ENCODE data around the gene TRPC4AP. TPM values are rescaled to one million over a fixed set of nuclear protein-coding genes. Genes with fewer than 3 reads are reported as not detected.

TRPC4AP gene
- total RNA-seq, 1 experiment from 2014 or later, result 48.6 TPM

DNA sequence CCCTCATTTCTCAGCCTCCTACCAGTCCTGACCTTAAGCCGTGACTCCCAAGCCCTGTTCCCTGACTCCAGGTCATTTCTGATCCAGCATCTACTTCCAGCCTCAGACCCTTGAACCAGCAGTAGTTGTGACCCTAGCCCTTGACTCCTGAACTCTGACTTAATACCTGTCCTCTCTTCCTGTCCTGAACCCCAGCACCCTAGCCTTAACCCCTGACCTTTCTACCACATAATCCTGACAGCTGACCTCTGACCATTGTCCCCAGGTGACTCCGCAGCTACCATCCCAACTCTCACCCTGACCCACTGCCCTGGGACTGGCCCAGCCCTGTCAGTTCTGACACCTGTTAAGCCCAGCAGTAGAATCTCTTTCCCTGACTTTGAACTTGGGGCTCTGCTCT lies 94.8 kb downstream of the TRPC4AP start:
- Histone ChIP-seq H3K4me2 (ENCODE audit: low read length) (no peak overlapping the region), H3K27me3 (ENCODE audit: insufficient read depth, low read length) (no peaks in the 10 kb centered on the region), H3K4me1 (ENCODE audit: control insufficient read depth in 1 of 2, insufficient read depth in 2 of 2, low read length in 2 of 2) (no peaks in the 10 kb centered on the region), H3K79me2 (ENCODE audit: insufficient read depth, low read length) (no peaks in the 10 kb centered on the region), H3K36me3 (ENCODE audit: control insufficient read depth in 1 of 2, insufficient read depth in 2 of 2, low read length in 2 of 2) (peaks cover 1 to 2% of the 10 kb centered on the region in 2 experiments; a peak in 2 of 4 replicates), H3K9me3 (ENCODE audit: control insufficient read depth in 1 of 2, insufficient read depth in 1 of 2, low read depth in 1 of 2, low read length in 2 of 2) (no peaks in the 10 kb centered on the region), H3K27ac (ENCODE audit: low read depth, low read length) (no peak overlapping the region), H3K4me3 (replicated peaks in 1 of 2; ENCODE audit: low read depth in 1 of 2, low read length in 2 of 2) (no peak overlapping the region), H3K9ac (ENCODE audit: low read length) (no peak overlapping the region), H2AFZ (ENCODE audit: low read depth, low read length, poor library complexity, severe bottlenecking) (no peak overlapping the region), H3K9me2 (ENCODE audit: insufficient read depth) (no peaks in the 10 kb centered on the region), H4K20me1 (ENCODE audit: insufficient read depth) (no peaks in the 10 kb centered on the region)
- RAD21 ChIA-PET (ENCODE audit: low non-redundant PET in 1 of 2, low total read pairs in 2 of 2, uncharacterized antibody in 2 of 2, unreplicated experiment in 2 of 2), result no interaction called here
- DNase-seq (ENCODE audit: low read depth, low spot score) (no peak), ATAC-seq (no peak)
- BruUV-seq (replicated peaks), result no TSS peak
- no peak for TF ChIP-seq FOSL1 (IDR thresholded peaks at IDR 0.05; ENCODE audit: low read depth)
- no peak for TF ChIP-seq JUND (IDR thresholded peaks at IDR 0.05)
- TF ChIP-seq RAD21 (IDR thresholded peaks at IDR 0.05; ENCODE audit: low read depth), result no peak
- TF ChIP-seq, protein P1, sequence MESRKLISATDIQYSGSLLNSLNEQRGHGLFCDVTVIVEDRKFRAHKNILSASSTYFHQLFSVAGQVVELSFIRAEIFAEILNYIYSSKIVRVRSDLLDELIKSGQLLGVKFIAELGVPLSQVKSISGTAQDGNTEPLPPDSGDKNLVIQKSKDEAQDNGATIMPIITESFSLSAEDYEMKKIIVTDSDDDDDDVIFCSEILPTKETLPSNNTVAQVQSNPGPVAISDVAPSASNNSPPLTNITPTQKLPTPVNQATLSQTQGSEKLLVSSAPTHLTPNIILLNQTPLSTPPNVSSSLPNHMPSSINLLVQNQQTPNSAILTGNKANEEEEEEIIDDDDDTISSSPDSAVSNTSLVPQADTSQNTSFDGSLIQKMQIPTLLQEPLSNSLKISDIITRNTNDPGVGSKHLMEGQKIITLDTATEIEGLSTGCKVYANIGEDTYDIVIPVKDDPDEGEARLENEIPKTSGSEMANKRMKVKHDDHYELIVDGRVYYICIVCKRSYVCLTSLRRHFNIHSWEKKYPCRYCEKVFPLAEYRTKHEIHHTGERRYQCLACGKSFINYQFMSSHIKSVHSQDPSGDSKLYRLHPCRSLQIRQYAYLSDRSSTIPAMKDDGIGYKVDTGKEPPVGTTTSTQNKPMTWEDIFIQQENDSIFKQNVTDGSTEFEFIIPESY (IDR thresholded peaks at IDR 0.05; ENCODE audit: extremely low read depth, insufficient replicate concordance, low read length), result no peak
- TF ChIP-seq TCF7L2 (IDR thresholded peaks at IDR 0.05; ENCODE audit: borderline replicate concordance, extremely low read depth, insufficient read depth, insufficient read length), result no peak
- intact Hi-C loops (cut with micrococcal nuclease), result no loop called here
- POLR2A ChIA-PET, result no interaction called here
- CTCF ChIA-PET, result interaction anchor here (1.0 kb wide), 2 partner anchors 31 to 124 kb away, joined by 3 read pairs; no protein-coding TSS in a partner anchor

DNA sequence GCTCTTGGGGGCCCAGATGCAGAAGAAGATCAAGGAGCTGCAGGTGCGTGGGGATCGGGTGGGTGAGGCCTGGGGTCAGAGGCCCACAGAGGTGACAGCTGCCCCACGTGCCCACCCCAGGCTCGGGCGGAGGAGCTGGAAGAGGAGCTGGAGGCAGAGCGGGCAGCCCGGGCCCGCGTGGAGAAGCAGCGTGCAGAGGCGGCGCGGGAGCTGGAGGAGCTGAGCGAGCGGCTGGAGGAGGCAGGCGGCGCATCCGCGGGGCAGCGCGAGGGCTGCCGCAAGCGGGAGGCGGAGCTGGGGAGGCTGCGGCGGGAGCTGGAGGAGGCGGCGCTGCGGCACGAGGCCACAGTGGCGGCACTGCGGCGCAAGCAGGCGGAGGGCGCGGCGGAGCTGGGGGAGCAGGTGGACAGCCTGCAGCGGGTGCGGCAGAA lies 95.5 kb downstream of the TRPC4AP start:
- no peak overlapping the region for H3K27ac ChIP-seq (ENCODE audit: low read depth, low read length)
- no peak overlapping the region for H3K4me2 ChIP-seq (ENCODE audit: low read length)
- H3K9me3 ChIP-seq (ENCODE audit: control insufficient read depth in 1 of 2, insufficient read depth in 1 of 2, low read depth in 1 of 2, low read length in 2 of 2), result no peaks in the 10 kb centered on the region
- H3K9ac ChIP-seq (ENCODE audit: low read length), result no peak overlapping the region
- CTCF ChIA-PET, result no interaction called here
- no peaks in the 10 kb centered on the region for H3K79me2 ChIP-seq (ENCODE audit: insufficient read depth, low read length)
- no peak for DNase-seq (ENCODE audit: low read depth, low spot score)
- RAD21 ChIA-PET (ENCODE audit: low non-redundant PET in 1 of 2, low total read pairs in 2 of 2, uncharacterized antibody in 2 of 2, unreplicated experiment in 2 of 2), result no interaction called here
- H4K20me1 ChIP-seq (ENCODE audit: insufficient read depth), result no peaks in the 10 kb centered on the region
- POLR2A ChIA-PET, result no interaction called here
- no peaks in the 10 kb centered on the region for H3K9me2 ChIP-seq (ENCODE audit: insufficient read depth)
- no peaks in the 10 kb centered on the region for H3K27me3 ChIP-seq (ENCODE audit: insufficient read depth, low read length)
- no peak overlapping the region for H3K4me3 ChIP-seq (replicated peaks in 1 of 2; ENCODE audit: low read depth in 1 of 2, low read length in 2 of 2)
- no peaks in the 10 kb centered on the region for H3K4me1 ChIP-seq (ENCODE audit: control insufficient read depth in 1 of 2, insufficient read depth in 2 of 2, low read length in 2 of 2)
- peaks cover 0 to 2% of the 10 kb centered on the region in 2 experiments; a peak in 2 of 4 replicates for H3K36me3 ChIP-seq (ENCODE audit: control insufficient read depth in 1 of 2, insufficient read depth in 2 of 2, low read length in 2 of 2)
- H2AFZ ChIP-seq (ENCODE audit: low read depth, low read length, poor library complexity, severe bottlenecking), result no peak overlapping the region
- no peak for TF ChIP-seq CBX3 (IDR thresholded peaks at IDR 0.05; ENCODE audit: low read depth)
- TF ChIP-seq SRF (IDR thresholded peaks at IDR 0.05; ENCODE audit: low read depth), result no peak
- TF ChIP-seq, protein P2, sequence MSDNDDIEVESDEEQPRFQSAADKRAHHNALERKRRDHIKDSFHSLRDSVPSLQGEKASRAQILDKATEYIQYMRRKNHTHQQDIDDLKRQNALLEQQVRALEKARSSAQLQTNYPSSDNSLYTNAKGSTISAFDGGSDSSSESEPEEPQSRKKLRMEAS (IDR thresholded peaks at IDR 0.05), result no peak
- TF ChIP-seq JUND (IDR thresholded peaks at IDR 0.05), result no peak
- no TSS peak for BruUV-seq (replicated peaks)
- ATAC-seq, result no peak
- intact Hi-C loops (cut with micrococcal nuclease), result no loop called here
